Transverse colon (tissue), 3 donors: ENCODE results near the gene AVPR2.

ENCODE experiments used
- CTCF ChIP-seq, 5 experiments: fragments of 200-600 bp in 3 of 5; fragments of 450-650 bp in 2 of 5; sonication (generic) in 3 of 5; IDR thresholded peaks; 1 replicate in 2 of 5; 2 replicates in 3 of 5; pipeline ENCODE4 v1.5.1; 2016 to 2017; ENCODE audit warnings: antibody characterized with exemption in 5 of 5, inconsistent platforms in 3 of 5, mild to moderate bottlenecking in 2 of 5, moderate library complexity in 1 of 5
- EP300 ChIP-seq: sonication (generic); formaldehyde crosslinking; IDR thresholded peaks from one replicate; pipeline ENCODE4 v1.6.1; 2017; ENCODE audit warnings: antibody characterized with exemption, low read depth

- no peak for TF ChIP-seq EP300
- no peak for TF ChIP-seq CTCF (IDR thresholded peaks at IDR 0.05)
Measured at GRCh38 chrX:153913701-153914100, 9.2 kb downstream of the AVPR2 start.
